ENCODE results near the gene SLC22A12.

DNA sequence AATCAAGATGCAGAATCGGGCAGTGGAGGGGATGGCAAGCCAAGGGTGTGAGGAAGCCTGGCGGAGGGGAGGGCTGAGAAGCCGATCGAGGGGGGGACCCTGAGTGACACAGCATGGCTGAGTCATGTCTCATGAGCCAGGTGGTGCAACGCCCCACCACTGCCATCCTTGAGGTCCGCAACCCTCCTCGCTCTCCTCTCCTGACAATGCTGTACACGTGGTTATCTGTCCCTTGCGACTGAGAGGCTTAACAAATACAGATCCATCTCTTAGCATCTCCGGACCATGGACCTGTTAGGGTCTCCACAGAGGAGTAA lies 14.2 kb downstream of the SLC22A12 start:
- TF ChIP-seq, protein P1, sequence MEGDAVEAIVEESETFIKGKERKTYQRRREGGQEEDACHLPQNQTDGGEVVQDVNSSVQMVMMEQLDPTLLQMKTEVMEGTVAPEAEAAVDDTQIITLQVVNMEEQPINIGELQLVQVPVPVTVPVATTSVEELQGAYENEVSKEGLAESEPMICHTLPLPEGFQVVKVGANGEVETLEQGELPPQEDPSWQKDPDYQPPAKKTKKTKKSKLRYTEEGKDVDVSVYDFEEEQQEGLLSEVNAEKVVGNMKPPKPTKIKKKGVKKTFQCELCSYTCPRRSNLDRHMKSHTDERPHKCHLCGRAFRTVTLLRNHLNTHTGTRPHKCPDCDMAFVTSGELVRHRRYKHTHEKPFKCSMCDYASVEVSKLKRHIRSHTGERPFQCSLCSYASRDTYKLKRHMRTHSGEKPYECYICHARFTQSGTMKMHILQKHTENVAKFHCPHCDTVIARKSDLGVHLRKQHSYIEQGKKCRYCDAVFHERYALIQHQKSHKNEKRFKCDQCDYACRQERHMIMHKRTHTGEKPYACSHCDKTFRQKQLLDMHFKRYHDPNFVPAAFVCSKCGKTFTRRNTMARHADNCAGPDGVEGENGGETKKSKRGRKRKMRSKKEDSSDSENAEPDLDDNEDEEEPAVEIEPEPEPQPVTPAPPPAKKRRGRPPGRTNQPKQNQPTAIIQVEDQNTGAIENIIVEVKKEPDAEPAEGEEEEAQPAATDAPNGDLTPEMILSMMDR (conservative IDR thresholded peaks at IDR 0.05 in 1 of 2, IDR thresholded peaks at IDR 0.05 in 1 of 2; ENCODE audit: extremely low read depth in 1 of 2, insufficient read depth in 1 of 2, low read depth in 1 of 2, low read length in 2 of 2) = no peak
- no peak for TF ChIP-seq EZH2 (IDR thresholded peaks at IDR 0.05; ENCODE audit: borderline replicate concordance, low read length)

Data from mammary epithelial cell (primary cell).